Measurements from ENCODE around the gene POLD2.

GRCh38 chr7:44086627-44087026 lies 36.7 kb downstream of the POLD2 start:
- no peak for TF ChIP-seq CTCF (IDR thresholded peaks at IDR 0.05; ENCODE audit: extremely low read depth in 1 of 2, insufficient read depth in 1 of 2, low read depth in 1 of 2, low read length in 2 of 2)
- TF ChIP-seq EZH2 (IDR thresholded peaks at IDR 0.05; ENCODE audit: borderline replicate concordance, low read depth, low read length, severe bottlenecking): no peak
- TF ChIP-seq GATA2 (IDR thresholded peaks at IDR 0.05; ENCODE audit: insufficient read depth, insufficient read length, low read depth, low read length): no peak
- no peak for TF ChIP-seq POLR2A (IDR thresholded peaks at IDR 0.05; ENCODE audit: low read depth, low read length)
- TF ChIP-seq FOS (IDR thresholded peaks at IDR 0.05; ENCODE audit: borderline replicate concordance, insufficient read depth, low read length): no peak
- TF ChIP-seq MYC (IDR thresholded peaks at IDR 0.05; ENCODE audit: low read depth, low read length): no peak
- TF ChIP-seq MAX (IDR thresholded peaks at IDR 0.05; ENCODE audit: insufficient read depth, insufficient read length): no peak
- TF ChIP-seq POLR2AphosphoS5 (IDR thresholded peaks at IDR 0.05; ENCODE audit: insufficient read depth, low read depth, low read length): no peak
- TF ChIP-seq JUN (IDR thresholded peaks at IDR 0.05; ENCODE audit: borderline replicate concordance, insufficient read depth, insufficient read length, low read depth): no peak
